HepG2 (cell line): ENCODE data around the gene ABCC8. TPM values are rescaled to one million over a fixed set of nuclear protein-coding genes. Genes with fewer than 3 reads are reported as not detected.

Source experiments
- CHD2 ChIP-seq: IDR thresholded peaks from 2 replicates; pipeline ENCODE4 v1.6.1; 2011; ENCODE audit warnings: low read depth, low read length, improper control_type of control experiment
- GFI1 ChIP-seq: sonication (generic); formaldehyde crosslinking; IDR thresholded peaks from 2 replicates; pipeline ENCODE4 v1.5.0; 2020; ENCODE audit warnings: missing genetic modification reagents, mild to moderate bottlenecking, borderline replicate concordance
- HES4 ChIP-seq: sonication (generic); formaldehyde crosslinking; IDR thresholded peaks from 2 replicates; pipeline ENCODE4 v1.9.0; 2021; ENCODE audit warnings: mild to moderate bottlenecking, missing genetic modification reagents, borderline replicate concordance
- MEF2D ChIP-seq: sonication (generic); formaldehyde crosslinking; IDR thresholded peaks from 2 replicates; pipeline ENCODE4 v1.5.1; 2020; ENCODE audit warnings: mild to moderate bottlenecking, missing genetic modification reagents
- PHB2 ChIP-seq: fragments of 450-650 bp; IDR thresholded peaks from 2 replicates; pipeline ENCODE4 v1.6.1; 2018; ENCODE audit not compliant: partially characterized antibody
- RFX3 ChIP-seq: IDR thresholded peaks from 2 replicates; pipeline ENCODE4 v1.6.1; 2016; ENCODE audit warnings: missing biosample characterization, missing genetic modification reagents
- RFXANK ChIP-seq: IDR thresholded peaks from 2 replicates; pipeline ENCODE4 v1.6.1; 2016
- SNAPC4 ChIP-seq: sonication (generic); formaldehyde crosslinking; IDR thresholded peaks from 2 replicates; pipeline ENCODE4 v1.4.0; 2020; ENCODE audit warnings: mild to moderate bottlenecking, missing genetic modification reagents
- SUZ12 ChIP-seq: fragments of 150-350 bp; IDR thresholded peaks from 2 replicates; pipeline ENCODE4 v1.6.1; 2014; ENCODE audit warnings: low read depth, low read length
- TERF1 ChIP-seq: sonication (generic); formaldehyde crosslinking; IDR thresholded peaks from 2 replicates; pipeline ENCODE4 v1.8.0; 2022; ENCODE audit warnings: mild to moderate bottlenecking, missing genetic modification reagents, moderate library complexity
- TGIF2 ChIP-seq: IDR thresholded peaks from 2 replicates; pipeline ENCODE4 v1.6.1; 2016; ENCODE audit warnings: control low read depth, missing compliant biosample characterization
- ZMAT3 ChIP-seq: sonication (generic); formaldehyde crosslinking; conservative IDR thresholded peaks from 2 replicates; pipeline ENCODE4 v1.7.0; 2021; ENCODE audit warnings: missing genetic modification reagents
- ZNF180 ChIP-seq: sonication (generic); formaldehyde crosslinking; IDR thresholded peaks from 2 replicates; pipeline ENCODE4 v1.4.0; 2020; ENCODE audit warnings: low read depth, missing genetic modification reagents, borderline replicate concordance
- ZNF646 ChIP-seq: sonication (generic); formaldehyde crosslinking; IDR thresholded peaks from 2 replicates; pipeline ENCODE4 v1.9.0; 2021; ENCODE audit warnings: mild to moderate bottlenecking, missing genetic modification reagents
- ZNF784 ChIP-seq: sonication (generic); formaldehyde crosslinking; IDR thresholded peaks from 2 replicates; pipeline ENCODE4 v1.5.1; 2020; ENCODE audit warnings: missing genetic modification reagents, mild to moderate bottlenecking, borderline replicate concordance
- polyA plus RNA-seq, 8 experiments: library from polyadenylated mRNA; depleted of rRNA in 3 of 8; stranded (reverse) in 7 of 8; unstranded in 1 of 8; fragments of >200 nt; fragmentation: Illumina TruSeq in 4 of 8; extraction: Trizol in 4 of 8; gene quantifications; 2 replicates each; pipeline versions ENCODE4 v1.2.1 to v1.2.3, GENCODE V29; 2011 to 2016; ENCODE audit warnings: low read depth in 4 of 8, missing spikeins in 1 of 8, mixed read lengths in 1 of 8; ENCODE audit not compliant: insufficient read depth in 1 of 8
- total RNA-seq, 5 experiments: library from RNA; depleted of rRNA; stranded (reverse); fragments of >200 nt; fragmentation: Illumina TruSeq; extraction: Trizol; gene quantifications; 2 replicates each; pipeline ENCODE4 v1.2.3, GENCODE V29; 2016; ENCODE audit warnings: low read depth in 1 of 5

Gene ABCC8
- total and polyA plus RNA-seq, 2 of the 13 experiments (the other 11 are each of a cell fraction or from before 2014, with no cell fraction given), result not detected

GRCh38 chr11:17352950-17353820 lies 123.5 kb downstream of the ABCC8 start (continued):
- TF ChIP-seq SUZ12 (no peak), CHD2 (peak; percentile 34; the same call in 1 of the 2 replicates), GFI1 (CRISPR knock-in tag) (peak; percentile 65), RFXANK (CRISPR knock-in tag) (no peak), PHB2 (no peak), HES4 (no peak; the same call in 1 of the 2 replicates), ZMAT3 (CRISPR knock-in tag) (peak; percentile 92; the same call in 1 of the 2 replicates), RFX3 (CRISPR knock-in tag) (no peak), TGIF2 (peak; percentile 64; the same call in 1 of the 2 replicates), ZNF646 (CRISPR knock-in tag) (no peak), ZNF180 (CRISPR knock-in tag) (no peak), ZNF784 (no peak; the same call in 1 of the 2 replicates), TERF1 (CRISPR knock-in tag) (no peak), SNAPC4 (peak; percentile 74), MEF2D (CRISPR knock-in tag) (peak; percentile 63; the same call in 1 of the 2 replicates)
